NCI-H526 treated with DMSO at 0.1 percent for 48 hours (cell line): ENCODE measurements around the gene MESP1.

Experiments used
- DNase-seq: peaks from one replicate; lab custom pipeline; 2025; lab: John Stamatoyannopoulos, UW

Gene MESP1

DNA sequence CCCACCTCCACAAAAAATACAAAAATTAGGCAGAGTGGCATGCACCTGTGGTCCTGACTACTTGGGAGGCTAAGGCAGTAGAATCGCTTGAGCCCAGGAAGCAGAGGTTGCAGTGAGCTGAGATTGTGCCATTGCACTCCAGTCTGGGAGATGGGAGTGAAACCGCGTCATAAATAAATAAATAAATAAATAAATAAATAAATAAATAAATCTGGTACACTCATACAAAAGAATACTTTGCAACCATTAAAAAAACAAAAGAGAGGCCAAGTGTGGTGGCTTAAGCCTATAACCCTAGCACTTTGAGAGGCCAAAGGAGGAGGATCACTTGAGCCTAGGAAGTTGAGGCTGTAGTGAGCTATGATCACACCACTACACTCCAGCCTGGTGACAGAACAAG lies 28.0 kb downstream of the MESP1 start:
- DNase-seq, result no peak

DNA sequence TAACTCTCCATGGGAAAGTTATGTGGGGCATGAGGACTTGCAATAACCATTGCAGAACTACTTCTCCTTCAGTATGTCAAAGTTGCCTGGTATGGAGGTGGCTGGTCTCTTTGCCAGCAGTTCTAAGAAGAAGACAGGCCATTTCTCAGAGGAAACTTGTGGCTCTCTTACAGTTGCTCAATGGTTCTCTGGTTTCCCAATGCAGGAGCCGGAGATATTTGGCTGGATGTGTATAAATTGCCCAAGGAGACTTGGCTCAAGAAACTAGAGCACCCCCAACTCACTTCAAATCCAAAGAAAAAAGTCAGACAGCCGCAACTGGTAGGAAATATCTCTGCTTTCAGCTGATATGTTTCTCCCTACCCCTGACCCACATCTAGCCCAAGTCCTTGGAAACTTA lies 36.3 kb downstream of the MESP1 start:
- DNase-seq, result no peak

DNA sequence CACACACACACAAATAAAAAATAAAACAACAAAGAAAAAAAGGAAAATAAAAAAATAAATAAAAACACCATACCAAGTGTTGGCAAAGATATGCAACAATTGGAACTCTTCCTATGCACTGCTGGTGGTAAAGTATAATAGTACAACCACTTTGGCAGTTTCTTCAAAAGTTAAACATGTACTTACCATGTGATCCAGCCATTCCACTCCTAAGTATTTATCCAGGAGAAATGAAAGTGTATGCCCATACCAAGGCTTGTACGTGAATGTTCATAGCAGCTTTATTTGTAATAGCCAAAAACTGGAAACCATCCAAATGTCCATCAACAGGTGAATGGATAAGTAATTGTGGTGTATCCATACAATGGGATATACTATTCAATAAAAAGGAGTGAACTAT lies 43.5 kb downstream of the MESP1 start:
- no peak for DNase-seq

DNA sequence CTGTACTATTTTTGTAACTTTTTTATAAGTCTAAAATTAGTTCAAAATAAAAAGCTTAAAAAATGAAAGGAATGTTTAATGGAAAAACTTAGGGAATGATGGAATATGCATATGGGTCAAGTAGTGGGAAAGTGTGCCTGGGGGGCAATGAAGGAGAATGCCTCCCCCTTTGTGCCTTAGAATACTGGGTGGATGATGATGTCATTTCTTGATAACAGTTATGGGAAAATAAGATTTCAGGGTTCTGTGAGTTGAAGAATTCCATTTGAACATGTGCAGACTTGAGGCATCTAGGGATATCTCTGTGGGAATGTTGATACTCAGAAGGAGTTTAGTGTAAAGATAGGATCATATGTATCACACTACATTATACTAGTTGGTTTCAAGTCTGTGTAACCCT lies 46.6 kb downstream of the MESP1 start:
- DNase-seq, result no peak
